ENCODE measurements around the gene LMF1.

Gene LMF1

DNA sequence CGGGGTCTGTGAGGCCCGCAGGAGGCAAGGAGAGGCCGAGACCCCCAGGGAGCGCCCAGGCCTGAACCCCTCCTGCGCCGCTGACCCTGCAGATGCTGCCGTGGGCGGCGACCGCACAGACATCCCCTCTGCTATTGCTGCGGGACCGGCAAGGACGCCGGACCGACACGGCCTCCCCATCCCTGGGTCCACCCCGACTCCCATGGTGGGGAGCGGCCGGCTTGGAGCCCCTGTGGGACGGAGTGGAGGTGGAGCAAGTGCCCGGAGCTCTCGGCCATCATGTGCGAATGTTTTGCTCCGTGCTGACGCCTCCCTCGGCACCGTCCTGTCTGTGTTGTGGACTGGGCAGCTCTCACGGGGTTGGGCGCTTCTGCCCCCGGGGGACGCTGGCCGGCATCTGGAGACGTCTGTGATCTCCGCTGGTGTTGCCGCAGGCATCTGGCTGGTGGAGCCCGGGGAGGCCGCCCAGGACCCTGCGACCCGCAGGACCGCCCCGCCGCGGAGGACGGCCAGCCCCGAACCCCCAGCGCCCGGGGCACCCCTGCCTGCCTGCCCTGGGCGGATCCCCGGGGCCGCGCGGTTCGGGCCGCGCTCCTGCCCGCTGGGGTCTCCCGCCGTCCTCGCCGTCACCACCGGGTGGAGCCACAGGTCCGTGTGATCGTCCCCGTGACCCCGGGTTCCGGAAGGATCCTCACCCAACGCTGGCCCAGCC, 157.4 kb downstream of the LMF1 start:
- TF ChIP-seq, protein P1, sequence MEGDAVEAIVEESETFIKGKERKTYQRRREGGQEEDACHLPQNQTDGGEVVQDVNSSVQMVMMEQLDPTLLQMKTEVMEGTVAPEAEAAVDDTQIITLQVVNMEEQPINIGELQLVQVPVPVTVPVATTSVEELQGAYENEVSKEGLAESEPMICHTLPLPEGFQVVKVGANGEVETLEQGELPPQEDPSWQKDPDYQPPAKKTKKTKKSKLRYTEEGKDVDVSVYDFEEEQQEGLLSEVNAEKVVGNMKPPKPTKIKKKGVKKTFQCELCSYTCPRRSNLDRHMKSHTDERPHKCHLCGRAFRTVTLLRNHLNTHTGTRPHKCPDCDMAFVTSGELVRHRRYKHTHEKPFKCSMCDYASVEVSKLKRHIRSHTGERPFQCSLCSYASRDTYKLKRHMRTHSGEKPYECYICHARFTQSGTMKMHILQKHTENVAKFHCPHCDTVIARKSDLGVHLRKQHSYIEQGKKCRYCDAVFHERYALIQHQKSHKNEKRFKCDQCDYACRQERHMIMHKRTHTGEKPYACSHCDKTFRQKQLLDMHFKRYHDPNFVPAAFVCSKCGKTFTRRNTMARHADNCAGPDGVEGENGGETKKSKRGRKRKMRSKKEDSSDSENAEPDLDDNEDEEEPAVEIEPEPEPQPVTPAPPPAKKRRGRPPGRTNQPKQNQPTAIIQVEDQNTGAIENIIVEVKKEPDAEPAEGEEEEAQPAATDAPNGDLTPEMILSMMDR (IDR thresholded peaks at IDR 0.05; ENCODE audit: low read depth, low read length): peak; percentile 87
- DNase-seq: peak; percentile 75
- H3K27me3 ChIP-seq (ENCODE audit: insufficient read depth, low read depth, severe bottlenecking): peaks cover 6% of the 10 kb centered on the region
- H3K9me3 ChIP-seq (ENCODE audit: severe bottlenecking): no peaks in the 10 kb centered on the region
- no peaks in the 10 kb centered on the region for H3K36me3 ChIP-seq
- H3K27ac ChIP-seq: no peak overlapping the region; the same call in 1 of the 2 replicates
- H3K4me3 ChIP-seq (ENCODE audit: low read depth, low read length): peak overlapping the region; percentile 18

DNA sequence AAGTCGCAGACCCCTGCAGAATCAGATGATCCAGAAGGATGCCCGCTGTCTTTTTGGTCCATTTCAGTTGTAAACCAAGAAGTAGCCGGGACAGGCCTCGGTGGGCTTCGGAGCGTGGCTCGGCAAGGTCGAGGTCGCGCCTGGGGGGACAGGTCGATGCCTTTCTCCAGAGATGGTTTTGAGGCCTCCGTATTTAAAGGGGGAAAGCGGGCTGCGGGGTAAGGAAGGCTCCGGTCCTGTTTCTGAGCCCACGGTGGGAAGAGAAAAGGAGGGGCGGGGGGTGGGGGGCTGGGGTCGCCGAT, 162.7 kb downstream of the LMF1 start:
- no peak for DNase-seq
- TF ChIP-seq, protein P1 (IDR thresholded peaks at IDR 0.05; ENCODE audit: low read depth, low read length): no peak
- Histone ChIP-seq H3K9me3 (ENCODE audit: severe bottlenecking) (no peaks in the 10 kb centered on the region), H3K36me3 (no peaks in the 10 kb centered on the region), H3K27me3 (ENCODE audit: insufficient read depth, low read depth, severe bottlenecking) (peaks cover 2% of the 10 kb centered on the region), H3K27ac (peak overlapping the region; percentile 92), H3K4me3 (ENCODE audit: low read depth, low read length) (peak overlapping the region; percentile 63)

DNA sequence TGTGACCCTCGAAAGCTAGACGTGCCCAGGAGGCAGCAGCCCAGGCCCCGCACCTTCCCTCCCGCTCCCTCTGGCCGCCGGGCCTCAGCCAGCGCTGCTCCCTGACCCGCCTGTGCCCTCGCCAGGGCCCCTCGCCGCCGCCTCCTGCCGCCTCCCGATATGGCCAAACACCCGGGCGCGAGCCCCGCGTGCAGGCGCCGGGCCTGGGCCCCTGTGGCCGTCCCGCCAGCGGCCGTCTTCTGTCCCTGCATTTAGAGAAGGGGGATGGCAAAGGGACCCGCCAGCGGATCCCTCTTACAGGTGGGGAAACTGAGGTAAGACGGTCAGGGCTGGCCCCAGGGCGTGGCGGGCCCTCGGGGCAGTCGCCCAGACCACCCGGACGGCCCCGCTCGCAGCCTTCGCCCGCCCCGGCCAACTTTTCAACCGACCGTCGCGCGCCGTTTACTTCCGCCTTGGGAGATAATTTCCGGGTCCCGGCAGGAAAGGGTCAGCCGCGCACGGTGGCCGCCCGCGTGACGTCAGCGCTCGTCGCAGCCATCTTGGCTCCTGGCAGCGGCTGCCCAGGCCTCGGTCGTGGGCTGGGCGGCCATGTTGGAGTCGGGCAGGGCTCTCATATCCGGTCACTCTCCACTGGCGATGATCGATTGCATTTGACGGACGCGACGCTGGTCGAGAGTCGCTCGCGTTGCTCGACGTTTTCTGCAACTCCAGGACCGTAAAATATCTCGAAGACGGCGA, 163.3 kb downstream of the LMF1 start:
- Histone ChIP-seq H3K9me3 (ENCODE audit: severe bottlenecking) (no peaks in the 10 kb centered on the region), H3K27me3 (ENCODE audit: insufficient read depth, low read depth, severe bottlenecking) (no peaks in the 10 kb centered on the region), H3K36me3 (no peaks in the 10 kb centered on the region), H3K27ac (peak overlapping the region; percentile 92), H3K4me3 (ENCODE audit: low read depth, low read length) (peak overlapping the region; percentile 63)
- TF ChIP-seq, protein P1 (IDR thresholded peaks at IDR 0.05; ENCODE audit: low read depth, low read length): no peak
- peak; percentile 94 for DNase-seq

DNA sequence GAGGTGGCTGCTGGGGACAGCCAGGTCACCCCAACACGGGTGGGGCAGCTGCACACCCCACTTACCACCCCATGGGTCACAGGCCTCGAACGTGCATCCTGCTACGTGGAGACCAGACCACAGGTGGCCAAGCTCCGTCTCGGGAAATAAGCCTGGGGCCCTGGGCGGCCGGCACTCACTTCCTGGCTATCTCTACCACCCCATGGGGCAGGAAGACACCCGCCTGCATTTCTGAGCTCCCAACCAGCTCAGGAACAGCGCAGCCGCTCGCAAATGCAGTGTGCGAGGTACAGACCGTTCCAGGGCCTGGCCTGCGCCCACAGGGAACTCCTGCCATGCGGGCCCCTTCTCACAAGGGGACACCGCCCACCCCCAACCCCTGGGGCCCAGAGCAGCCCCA, 165.3 kb downstream of the LMF1 start:
- H3K27me3 ChIP-seq (ENCODE audit: insufficient read depth, low read depth, severe bottlenecking): no peaks in the 10 kb centered on the region
- no peak for DNase-seq
- H3K36me3 ChIP-seq: no peaks in the 10 kb centered on the region
- no peaks in the 10 kb centered on the region for H3K9me3 ChIP-seq (ENCODE audit: severe bottlenecking)
- no peak overlapping the region for H3K4me3 ChIP-seq (ENCODE audit: low read depth, low read length)
- TF ChIP-seq, protein P1 (IDR thresholded peaks at IDR 0.05; ENCODE audit: low read depth, low read length): no peak
- H3K27ac ChIP-seq: no peak overlapping the region

DNA sequence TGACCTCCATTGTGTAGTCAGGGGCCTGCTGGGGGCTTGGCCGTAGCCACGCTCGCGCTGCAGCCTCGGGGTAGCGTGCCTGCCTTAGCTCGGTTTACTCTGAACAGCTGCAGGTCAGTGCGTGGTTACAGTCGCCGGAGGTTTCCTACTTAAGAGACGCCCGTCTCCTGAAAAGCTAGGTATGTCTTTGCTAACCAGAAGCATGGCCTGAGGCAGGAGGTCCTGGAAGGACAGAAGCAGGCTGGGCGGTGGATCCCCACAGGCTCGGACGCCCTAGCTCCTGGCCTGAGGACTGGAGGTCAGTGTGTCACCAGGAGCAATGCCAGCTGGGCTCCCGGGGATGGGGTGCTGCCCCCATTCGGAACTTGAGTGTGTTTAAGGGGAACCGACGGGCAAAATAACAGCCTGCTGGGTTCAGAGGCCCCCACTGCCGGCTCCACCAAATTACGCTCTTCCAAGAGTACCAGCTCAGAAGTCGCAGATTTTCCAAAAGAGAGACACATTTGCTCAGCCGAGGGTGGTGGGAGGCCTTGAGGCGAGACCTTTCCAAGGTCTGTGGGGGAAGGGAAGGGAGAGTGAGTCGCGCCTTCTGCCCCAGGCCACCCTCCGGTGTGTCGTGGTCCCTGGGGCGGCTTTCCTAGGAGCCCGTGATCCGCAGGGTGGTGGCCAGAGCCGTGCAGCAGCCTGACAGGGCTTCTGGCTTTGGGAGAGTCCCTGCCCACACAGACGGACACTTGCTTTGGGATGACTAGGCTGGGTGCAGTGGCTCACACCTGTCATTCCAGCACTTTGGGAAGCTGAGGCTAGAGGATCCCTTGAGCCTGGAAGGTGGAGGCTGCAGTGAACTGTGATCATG, 166.4 kb downstream of the LMF1 start:
- H3K27ac ChIP-seq: no peak overlapping the region
- DNase-seq: no peak
- H3K4me3 ChIP-seq (ENCODE audit: low read depth, low read length): no peak overlapping the region
- no peaks in the 10 kb centered on the region for H3K27me3 ChIP-seq (ENCODE audit: insufficient read depth, low read depth, severe bottlenecking)
- H3K9me3 ChIP-seq (ENCODE audit: severe bottlenecking): no peaks in the 10 kb centered on the region
- H3K36me3 ChIP-seq: no peaks in the 10 kb centered on the region
- TF ChIP-seq, protein P1 (IDR thresholded peaks at IDR 0.05; ENCODE audit: low read depth, low read length): no peak
